HCT116 (cell line): ENCODE results near the gene PM20D1. TPM values are rescaled to one million over a fixed set of nuclear protein-coding genes. Genes with fewer than 3 reads are reported as not detected.

ENCODE experiments used
- ATAC-seq: fragments of 200-7000 bp; cut with Tn5 transposase; 2 replicates; pipeline ENCODE4 v1.9.1; 2020; ENCODE audit warnings: mild to moderate bottlenecking, moderate library complexity
- BruUV-seq: library from RNA; stranded (reverse); fragments of 400-500 nt; replicated peaks from 2 replicates; lab custom pipeline; 2021; lab: Mats Ljungman, UMichigan
- CTCF ChIA-PET: fragments of 300-600 bp; sonication (Branson Sonifier 250); formaldehyde crosslinking; loops from one replicate; lab custom pipeline; 2021; ENCODE audit warnings: antibody characterized with exemption; lab: Charles Lee
- POLR2A ChIA-PET: fragments of 300-600, 350-600 bp; sonication (Branson Sonifier 250); formaldehyde crosslinking; loops from one replicate; lab custom pipeline; 2021; ENCODE audit warnings: antibody characterized with exemption; lab: Charles Lee
- RAD21 ChIA-PET, 2 experiments: fragments of 300-600 bp; sonication (Branson Sonifier 250); formaldehyde crosslinking; loops; one replicate each; lab custom pipeline; 2023; ENCODE audit warnings: low total read pairs in 2 of 2; ENCODE audit not compliant: uncharacterized antibody in 2 of 2, unreplicated experiment in 2 of 2, low non-redundant PET in 1 of 2; lab: Charles Lee
- DNase-seq: peaks from one replicate; pipeline ENCODE4 v3.0.0-alpha.2; 2010; ENCODE audit warnings: low read depth, low spot score
- H2AFZ ChIP-seq: fragments of 200-600 bp; shearing (Covaris generic), sonication (generic); 2 replicates; pipeline ENCODE4 v1.6.1; 2017; ENCODE audit warnings: low read depth, mixed run types, mixed read lengths, antibody characterized with exemption, low read length; ENCODE audit not compliant: poor library complexity, severe bottlenecking
- H3K27ac ChIP-seq: 2 replicates; pipeline ENCODE4 v1.5.1; 2012; ENCODE audit warnings: low read depth, low read length
- H3K27me3 ChIP-seq: fragments of 200-600 bp; sonication (generic); 2 replicates; pipeline ENCODE4 v1.6.1; 2016; ENCODE audit warnings: mixed run types, low read length, mixed read lengths; ENCODE audit not compliant: insufficient read depth
- H3K36me3 ChIP-seq, 2 experiments: fragments of 200-500 bp in 1 of 2; fragments of 200-600 bp in 1 of 2; sonication (Bioruptor generic) in 1 of 2; sonication (generic) in 1 of 2; 2 replicates each; pipeline versions ENCODE4 v1.5.1 to v1.6.1; 2014 to 2016; ENCODE audit warnings: low read length in 2 of 2, inconsistent platforms in 1 of 2, mixed read lengths in 1 of 2, mixed run types in 1 of 2; ENCODE audit not compliant: insufficient read depth in 2 of 2, control insufficient read depth in 1 of 2
- H3K4me1 ChIP-seq, 2 experiments: fragments of 200-600 bp in 1 of 2; sonication (generic) in 1 of 2; 2 replicates each; pipeline versions ENCODE4 v1.5.1 to v1.6.1; 2012 to 2017; ENCODE audit warnings: low read length in 2 of 2, inconsistent platforms in 1 of 2, mild to moderate bottlenecking in 1 of 2, mixed read lengths in 1 of 2, mixed run types in 1 of 2, moderate library complexity in 1 of 2; ENCODE audit not compliant: insufficient read depth in 2 of 2, control insufficient read depth in 1 of 2
- H3K4me2 ChIP-seq: fragments of 200-600 bp; sonication (generic); 2 replicates; pipeline ENCODE4 v1.6.1; 2017; ENCODE audit warnings: mixed run types, low read length, mixed read lengths
- H3K4me3 ChIP-seq, 2 experiments: fragments of 200-600 bp in 1 of 2; sonication (generic) in 1 of 2; replicated peaks in 1 of 2; 2 replicates each; pipeline ENCODE4 v1.5.1; 2011 to 2016; ENCODE audit warnings: low read length in 2 of 2, control low read depth in 1 of 2, low read depth in 1 of 2, mild to moderate bottlenecking in 1 of 2, mixed read lengths in 1 of 2, mixed run types in 1 of 2
- H3K79me2 ChIP-seq: fragments of 200-600 bp; sonication (generic); 2 replicates; pipeline ENCODE4 v1.6.1; 2017; ENCODE audit warnings: mild to moderate bottlenecking, mixed run types, low read length, moderate library complexity, mixed read lengths; ENCODE audit not compliant: insufficient read depth
- H3K9ac ChIP-seq: fragments of 200-600 bp; sonication (generic); 2 replicates; pipeline ENCODE4 v1.6.1; 2016; ENCODE audit warnings: low read length, mixed read lengths
- H3K9me2 ChIP-seq: fragments of 200-600 bp; sonication (generic), shearing (Covaris generic); 2 replicates; pipeline ENCODE4 v1.6.1; 2017; ENCODE audit warnings: mixed run types, mild to moderate bottlenecking, moderate library complexity; ENCODE audit not compliant: insufficient read depth
- H3K9me3 ChIP-seq, 2 experiments: fragments of 200-500 bp in 1 of 2; fragments of 200-600 bp in 1 of 2; sonication (Bioruptor generic) in 1 of 2; sonication (generic) in 1 of 2; 2 replicates each; pipeline ENCODE4 v1.6.1; 2014 to 2017; ENCODE audit warnings: low read length in 2 of 2, mixed read lengths in 2 of 2, inconsistent platforms in 1 of 2, low read depth in 1 of 2, mild to moderate bottlenecking in 1 of 2, mixed run types in 1 of 2, moderate library complexity in 1 of 2; ENCODE audit not compliant: control insufficient read depth in 1 of 2, insufficient read depth in 1 of 2
- H4K20me1 ChIP-seq: fragments of 200-600 bp; sonication (generic), shearing (Covaris generic); 2 replicates; pipeline ENCODE4 v1.6.1; 2017; ENCODE audit warnings: mixed run types, mild to moderate bottlenecking, moderate library complexity; ENCODE audit not compliant: insufficient read depth
- CEBPB ChIP-seq: IDR thresholded peaks from 2 replicates; pipeline ENCODE4 v1.6.1; 2012; ENCODE audit warnings: low read depth
- CTCF ChIP-seq, 3 experiments: fragments of 200-600 bp in 1 of 3; sonication (generic) in 1 of 3; IDR thresholded peaks in 2 of 3; conservative IDR thresholded peaks in 1 of 3; 2 replicates each; pipeline ENCODE4 v1.5.1; 2012 to 2017; ENCODE audit warnings: low read depth in 2 of 3, low read length in 2 of 3, antibody characterized with exemption in 1 of 3, borderline replicate concordance in 1 of 3, control low read depth in 1 of 3, mild to moderate bottlenecking in 1 of 3, mixed read lengths in 1 of 3, mixed run types in 1 of 3, moderate library complexity in 1 of 3; ENCODE audit not compliant: insufficient read depth in 1 of 3
- JUND ChIP-seq: IDR thresholded peaks from 2 replicates; pipeline ENCODE4 v1.6.1; 2012
- POLR2A ChIP-seq: IDR thresholded peaks from 2 replicates; pipeline ENCODE4 v1.7.0; 2011; ENCODE audit warnings: borderline replicate concordance; ENCODE audit not compliant: insufficient read depth, insufficient read length; ENCODE audit errors: extremely low read depth
- TCF7L2 ChIP-seq: IDR thresholded peaks from 2 replicates; pipeline ENCODE4 v1.7.0; 2011; ENCODE audit warnings: borderline replicate concordance, inconsistent platforms; ENCODE audit not compliant: insufficient read depth, insufficient read length; ENCODE audit errors: extremely low read depth
- ZFX ChIP-seq: fragments of 450-650 bp; IDR thresholded peaks from 2 replicates; pipeline ENCODE4 v1.6.1; 2017
- ZNF274 ChIP-seq: fragments of 200-500 bp; sonication (Bioruptor generic); IDR thresholded peaks from 2 replicates; pipeline ENCODE4 v1.6.1; 2014; ENCODE audit warnings: mild to moderate bottlenecking, low read depth, low read length, inconsistent platforms
- intact Hi-C: fragments of 100-400 bp; cut with micrococcal nuclease; formaldehyde crosslinking; loops from 2 replicates; pipeline ENCODE4 v1.10.0; 2022
- total RNA-seq: library from RNA; stranded (reverse); gene quantifications from one replicate; pipeline ENCODE4 v1.2.1, GENCODE V29; 2021; ENCODE audit not compliant: unreplicated experiment

Gene PM20D1
- total RNA-seq, 1 experiment from 2014 or later, result not detected

GRCh38 chr1:205783433-205783795, 66.5 kb downstream of the PM20D1 start:
- Histone ChIP-seq H3K36me3 (no peaks in the 10 kb centered on the region), H3K4me1 (no peaks in the 10 kb centered on the region), H3K9me2 (no peaks in the 10 kb centered on the region), H3K9ac (no peak overlapping the region), H3K79me2 (no peaks in the 10 kb centered on the region), H4K20me1 (no peaks in the 10 kb centered on the region), H3K9me3 (no peaks in the 10 kb centered on the region), H3K27me3 (no peaks in the 10 kb centered on the region), H3K4me2 (no peak overlapping the region), H3K4me3 (no peak overlapping the region), H3K27ac (no peak overlapping the region), H2AFZ (no peak overlapping the region)
- BruUV-seq, result no TSS peak
- CTCF ChIA-PET, result no interaction called here
- DNase-seq, result no peak
- RAD21 ChIA-PET, result no interaction called here
- intact Hi-C loops, result no loop called here
- POLR2A ChIA-PET, result no interaction called here
- no peak for ATAC-seq
- no peak for TF ChIP-seq ZFX
- no peak for TF ChIP-seq TCF7L2
- TF ChIP-seq CTCF (IDR thresholded peaks at IDR 0.05 in 2 of 3, conservative IDR thresholded peaks at IDR 0.05 in 1 of 3; ENCODE audit: borderline replicate concordance in 1 of 3, insufficient read depth in 1 of 3, low read depth in 2 of 3, low read length in 2 of 3), result no peak
- no peak for TF ChIP-seq JUND
- no peak for TF ChIP-seq POLR2A
- TF ChIP-seq ZNF274, result no peak
- no peak for TF ChIP-seq CEBPB
